Endothelial cell of umbilical vein (primary cell): Measurements from ENCODE around the gene DDX3X. TPM values are rescaled to one million over a fixed set of nuclear protein-coding genes. Genes with fewer than 3 reads are reported as not detected.

Experiments
- BruUV-seq: library from RNA; stranded (reverse); fragments of 400-500 nt; replicated peaks from 2 replicates; lab custom pipeline; 2021; lab: Mats Ljungman, UMichigan
- CTCF ChIA-PET: fragments of 300-600, 350-600 bp; sonication (Branson Sonifier 250); formaldehyde crosslinking; loops from one replicate; lab custom pipeline; 2021; ENCODE audit warnings: antibody characterized with exemption, inconsistent platforms; lab: Charles Lee
- POLR2A ChIA-PET: fragments of 300-600, 350-600 bp; sonication (Branson Sonifier 250); formaldehyde crosslinking; loops from one replicate; lab custom pipeline; 2021; ENCODE audit warnings: antibody characterized with exemption, inconsistent platforms; lab: Charles Lee
- DNase-seq: peaks from one replicate; pipeline ENCODE4 v3.0.0-alpha.2; 2011; ENCODE audit warnings: low read depth, low spot score
- FAIRE-seq: peaks from 2 replicates; lab custom pipeline; 2011; peaks lifted over from hg19 to GRCh38; lab: Jason Lieb, UNC
- H2AFZ ChIP-seq: 2 replicates; pipeline ENCODE4 v1.6.0; 2012; ENCODE audit warnings: low read depth, low read length, control low read depth, inconsistent platforms
- H3K27ac ChIP-seq: 2 replicates; pipeline ENCODE4 v1.5.1; 2011; ENCODE audit warnings: low read depth, mild to moderate bottlenecking, control low read depth, low read length, moderate library complexity; ENCODE audit not compliant: insufficient read depth
- H3K27me3 ChIP-seq, 2 experiments: 2 replicates each; pipeline versions ENCODE4 v1.6.0 to v1.6.1; 2011; ENCODE audit warnings: low read length in 2 of 2, mixed read lengths in 1 of 2; ENCODE audit not compliant: control insufficient read depth in 2 of 2, insufficient read depth in 2 of 2
- H3K36me3 ChIP-seq, 2 experiments: 2 replicates in 1 of 2; 3 replicates in 1 of 2; pipeline ENCODE4 v1.5.1; 2011; ENCODE audit warnings: low read length in 2 of 2, mild to moderate bottlenecking in 1 of 2, moderate library complexity in 1 of 2; ENCODE audit not compliant: control insufficient read depth in 2 of 2, insufficient read depth in 2 of 2; ENCODE audit errors: extremely low read depth in 1 of 2
- H3K4me1 ChIP-seq: 3 replicates; pipeline ENCODE4 v1.5.1; 2011; ENCODE audit warnings: mild to moderate bottlenecking, low read length; ENCODE audit not compliant: control insufficient read depth, insufficient read depth; ENCODE audit errors: extremely low read depth
- H3K4me2 ChIP-seq: 2 replicates; pipeline ENCODE4 v1.6.1; 2011; ENCODE audit warnings: low read length, control low read depth, mixed read lengths; ENCODE audit not compliant: insufficient read depth
- H3K4me3 ChIP-seq, 3 experiments: fragments of 200-600 bp in 1 of 3; sonication (generic), shearing (Covaris generic) in 1 of 3; replicated peaks in 1 of 3; 2 replicates each; pipeline ENCODE4 v1.5.1; 2011 to 2016; ENCODE audit warnings: control low read depth in 3 of 3, low read length in 3 of 3, mild to moderate bottlenecking in 2 of 3, inconsistent platforms in 1 of 3, low read depth in 1 of 3, moderate library complexity in 1 of 3; ENCODE audit not compliant: insufficient read depth in 1 of 3
- H3K79me2 ChIP-seq: 2 replicates; pipeline ENCODE4 v1.6.0; 2012; ENCODE audit warnings: low read length, inconsistent platforms; ENCODE audit not compliant: control insufficient read depth, insufficient read depth
- H3K9ac ChIP-seq: replicated peaks from 2 replicates; pipeline ENCODE3; 2011; ENCODE audit warnings: low read length, control low read depth; ENCODE audit not compliant: insufficient read depth; ENCODE audit errors: extremely low read depth
- H3K9me1 ChIP-seq: replicated peaks from 3 replicates; pipeline ENCODE4 v1.6.0; 2011; ENCODE audit warnings: mild to moderate bottlenecking, low read length; ENCODE audit not compliant: control insufficient read depth, insufficient read depth; ENCODE audit errors: extremely low read depth
- H3K9me3 ChIP-seq: replicated peaks from 2 replicates; pipeline ENCODE4 v1.5.1; 2012; ENCODE audit warnings: low read length, inconsistent platforms; ENCODE audit not compliant: control insufficient read depth, insufficient read depth
- H4K20me1 ChIP-seq: replicated peaks from 2 replicates; pipeline ENCODE3; 2011; ENCODE audit warnings: mild to moderate bottlenecking, low read length; ENCODE audit not compliant: control insufficient read depth, insufficient read depth; ENCODE audit errors: extremely low read depth
- EZH2 ChIP-seq: IDR thresholded peaks from 2 replicates; pipeline ENCODE4 v1.6.1; 2012; ENCODE audit warnings: borderline replicate concordance, low read depth, mild to moderate bottlenecking, moderate library complexity, low read length, inconsistent platforms; ENCODE audit not compliant: severe bottlenecking
- FOS ChIP-seq: IDR thresholded peaks from 2 replicates; pipeline ENCODE4 v1.6.1; 2011; ENCODE audit warnings: mild to moderate bottlenecking, low read length, moderate library complexity, borderline replicate concordance; ENCODE audit not compliant: insufficient read depth
- POLR2A ChIP-seq: IDR thresholded peaks from 2 replicates; pipeline ENCODE4 v1.6.1; 2012; ENCODE audit warnings: low read depth, mild to moderate bottlenecking, control low read depth, low read length
- POLR2AphosphoS5 ChIP-seq: IDR thresholded peaks from 2 replicates; pipeline ENCODE4 v1.6.1; 2012; ENCODE audit warnings: low read depth, mild to moderate bottlenecking, control low read depth, low read length, moderate library complexity; ENCODE audit not compliant: insufficient read depth
- dilution Hi-C: fragments of 300-500 bp; cut with MboI; formaldehyde crosslinking; loops from one replicate; pipeline ENCODE4 v1.15.0; 2019; ENCODE audit warnings: low sequenced_read_pairs; ENCODE audit not compliant: extremely low pct_ligation_motif_present
- intact Hi-C: fragments of 100-400 bp; cut with micrococcal nuclease; formaldehyde crosslinking; loops from one replicate; pipeline ENCODE4 v1.10.0; 2022
- polyA plus RNA-seq, 4 experiments: library from polyadenylated mRNA; depleted of rRNA in 3 of 4; stranded (reverse) in 3 of 4; unstranded in 1 of 4; fragments of >200 nt; gene quantifications; 2 replicates each; pipeline versions ENCODE4 v1.2.1 to v1.2.3, GENCODE V29; 2011 to 2012; ENCODE audit warnings: missing spikeins in 1 of 4
- total RNA-seq: library from RNA; stranded (reverse); gene quantifications from 2 replicates; pipeline ENCODE4 v1.2.3, GENCODE V29; 2021
- TF ChIP-seq, protein P1 (sequence below), 2 donors: IDR thresholded peaks; 1 replicate in 1 of 2; 2 replicates in 1 of 2; pipeline ENCODE4 v1.5.1; 2011; ENCODE audit warnings: low read length in 2 of 2, mild to moderate bottlenecking in 2 of 2, moderate library complexity in 2 of 2, control low read depth in 1 of 2, inconsistent platforms in 1 of 2, low read depth in 1 of 2; ENCODE audit not compliant: insufficient read depth in 1 of 2; ENCODE audit errors: extremely low read depth in 1 of 2
- TF ChIP-seq, protein P2 (sequence below): IDR thresholded peaks from 2 replicates; pipeline ENCODE4 v1.6.1; 2011; ENCODE audit not compliant: insufficient read depth, insufficient read length

DDX3X gene
- total and polyA plus RNA-seq, 2 donors (not counting 3 experiments of a cell fraction or from before 2014, with no cell fraction given) = 48.5 to 300 TPM

DNA sequence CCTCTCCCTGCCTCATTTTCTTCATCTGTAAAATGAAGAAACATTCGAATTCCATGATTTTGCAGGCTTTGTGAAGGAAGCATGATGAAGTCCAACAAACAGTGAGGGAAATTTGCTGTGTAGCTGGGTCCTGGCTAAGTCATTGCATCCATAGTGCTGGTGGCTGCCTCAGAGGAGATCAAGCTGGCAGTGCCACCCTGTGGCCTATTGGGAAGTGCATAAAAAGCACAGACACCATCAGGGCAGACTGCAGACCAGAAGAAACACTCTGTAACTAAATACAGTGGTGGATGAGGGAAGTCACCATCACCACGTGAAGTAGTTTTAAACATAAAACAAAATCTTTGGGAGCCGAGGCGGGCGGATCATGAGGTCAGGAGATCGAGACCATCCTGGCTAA lies 40.7 kb upstream of the DDX3X start:
- H3K4me2 ChIP-seq = no peak overlapping the region
- H4K20me1 ChIP-seq = no peaks in the 10 kb centered on the region
- dilution Hi-C loops = no loop called here
- H3K9me1 ChIP-seq = no peaks in the 10 kb centered on the region
- H3K79me2 ChIP-seq = no peaks in the 10 kb centered on the region
- no peaks in the 10 kb centered on the region for H3K36me3 ChIP-seq
- no peaks in the 10 kb centered on the region for H3K9me3 ChIP-seq
- H3K27ac ChIP-seq = no peak overlapping the region
- FAIRE-seq (peak; percentile 31), DNase-seq (no peak)
- no peaks in the 10 kb centered on the region for H3K4me1 ChIP-seq
- ChIA-PET CTCF (interaction anchor here (0.8 kb wide), 1 partner anchor 113 kb away, joined by 3 read pairs; no protein-coding TSS in a partner anchor), POLR2A (no interaction called here)
- intact Hi-C loops = no loop called here
- H3K4me3 ChIP-seq = no peak overlapping the region
- BruUV-seq = no TSS peak
- H3K9ac ChIP-seq = no peak overlapping the region
- no peak overlapping the region for H2AFZ ChIP-seq
- TF ChIP-seq, protein P1, sequence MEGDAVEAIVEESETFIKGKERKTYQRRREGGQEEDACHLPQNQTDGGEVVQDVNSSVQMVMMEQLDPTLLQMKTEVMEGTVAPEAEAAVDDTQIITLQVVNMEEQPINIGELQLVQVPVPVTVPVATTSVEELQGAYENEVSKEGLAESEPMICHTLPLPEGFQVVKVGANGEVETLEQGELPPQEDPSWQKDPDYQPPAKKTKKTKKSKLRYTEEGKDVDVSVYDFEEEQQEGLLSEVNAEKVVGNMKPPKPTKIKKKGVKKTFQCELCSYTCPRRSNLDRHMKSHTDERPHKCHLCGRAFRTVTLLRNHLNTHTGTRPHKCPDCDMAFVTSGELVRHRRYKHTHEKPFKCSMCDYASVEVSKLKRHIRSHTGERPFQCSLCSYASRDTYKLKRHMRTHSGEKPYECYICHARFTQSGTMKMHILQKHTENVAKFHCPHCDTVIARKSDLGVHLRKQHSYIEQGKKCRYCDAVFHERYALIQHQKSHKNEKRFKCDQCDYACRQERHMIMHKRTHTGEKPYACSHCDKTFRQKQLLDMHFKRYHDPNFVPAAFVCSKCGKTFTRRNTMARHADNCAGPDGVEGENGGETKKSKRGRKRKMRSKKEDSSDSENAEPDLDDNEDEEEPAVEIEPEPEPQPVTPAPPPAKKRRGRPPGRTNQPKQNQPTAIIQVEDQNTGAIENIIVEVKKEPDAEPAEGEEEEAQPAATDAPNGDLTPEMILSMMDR (IDR thresholded peaks at IDR 0.05; ENCODE audit: extremely low read depth in 1 of 2, insufficient read depth in 1 of 2, low read depth in 1 of 2, low read length in 2 of 2) = peak; percentile 12 to 20
- no peak for TF ChIP-seq FOS
- H3K27me3 ChIP-seq = no peaks in the 10 kb centered on the region

DNA sequence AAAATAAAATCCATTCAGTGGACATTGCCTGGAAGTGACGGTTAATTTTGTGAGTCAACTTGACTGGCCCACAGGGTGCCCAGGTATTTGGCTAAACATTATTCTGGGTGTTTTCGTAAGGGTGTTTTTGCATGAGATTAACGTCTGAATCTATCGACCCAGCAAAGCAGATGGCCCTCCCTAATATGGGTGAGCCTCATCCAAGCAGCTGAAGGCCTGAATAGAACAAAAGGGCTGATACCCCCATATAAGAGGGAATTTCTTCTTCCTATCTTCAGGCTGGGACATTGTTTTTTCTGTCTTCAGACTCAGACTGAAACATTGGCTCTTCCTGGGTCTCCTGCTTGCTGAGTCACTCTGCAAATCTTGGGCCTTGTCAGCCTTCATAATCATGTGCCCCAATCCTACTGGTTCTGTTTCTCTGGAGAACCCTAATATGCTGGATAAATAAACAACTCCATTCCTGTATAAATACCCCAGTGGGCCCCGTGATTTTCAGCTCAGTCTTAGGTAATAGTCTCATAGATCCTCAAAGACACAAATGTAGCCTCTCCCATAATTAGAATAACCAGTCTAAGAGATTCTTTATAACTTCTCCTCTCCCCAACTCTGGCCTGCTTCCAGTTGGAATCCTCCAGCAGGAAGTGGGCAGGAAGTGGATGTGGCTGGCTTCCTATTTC lies 33.1 kb upstream of the DDX3X start:
- DNase-seq (peak; percentile 7), FAIRE-seq (peak; percentile 70)
- Histone ChIP-seq H3K27ac (peak overlapping the region; percentile 65), H3K4me3 (no peak overlapping the region), H3K4me2 (peak overlapping the region; percentile 42), H2AFZ (no peak overlapping the region), H3K4me1 (peaks cover 16% of the 10 kb centered on the region), H3K27me3 (no peaks in the 10 kb centered on the region), H3K36me3 (no peaks in the 10 kb centered on the region), H3K9me1 (no peaks in the 10 kb centered on the region), H4K20me1 (no peaks in the 10 kb centered on the region), H3K9me3 (no peaks in the 10 kb centered on the region), H3K79me2 (no peaks in the 10 kb centered on the region), H3K9ac (no peak overlapping the region)
- TF ChIP-seq POLR2AphosphoS5 (peak; percentile 36), EZH2 (no peak), POLR2A (no peak)
- TF ChIP-seq, protein P2, sequence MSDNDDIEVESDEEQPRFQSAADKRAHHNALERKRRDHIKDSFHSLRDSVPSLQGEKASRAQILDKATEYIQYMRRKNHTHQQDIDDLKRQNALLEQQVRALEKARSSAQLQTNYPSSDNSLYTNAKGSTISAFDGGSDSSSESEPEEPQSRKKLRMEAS = no peak
- ChIA-PET POLR2A (interaction anchor here (0.6 kb wide), 1 partner anchor 29 kb away, joined by 5 read pairs; no protein-coding TSS in a partner anchor), CTCF (no interaction called here)
- dilution Hi-C loops = no loop called here
- intact Hi-C loops = loop anchor here (2.0 kb wide), 1 partner anchor 32 kb away; no protein-coding TSS in a partner anchor
- no TSS peak for BruUV-seq
